Erythroblast (primary cell): ENCODE measurements around the gene CHST2.

Source experiments
- GATA1 ChIP-seq: IDR thresholded peaks from 2 replicates; pipeline ENCODE4 v1.6.1; 2011; ENCODE audit warnings: low read depth, mild to moderate bottlenecking, control low read depth, low read length, moderate library complexity
- POLR2A ChIP-seq: IDR thresholded peaks from 2 replicates; pipeline ENCODE4 v1.6.1; 2011; ENCODE audit warnings: mild to moderate bottlenecking, low read length

DNA sequence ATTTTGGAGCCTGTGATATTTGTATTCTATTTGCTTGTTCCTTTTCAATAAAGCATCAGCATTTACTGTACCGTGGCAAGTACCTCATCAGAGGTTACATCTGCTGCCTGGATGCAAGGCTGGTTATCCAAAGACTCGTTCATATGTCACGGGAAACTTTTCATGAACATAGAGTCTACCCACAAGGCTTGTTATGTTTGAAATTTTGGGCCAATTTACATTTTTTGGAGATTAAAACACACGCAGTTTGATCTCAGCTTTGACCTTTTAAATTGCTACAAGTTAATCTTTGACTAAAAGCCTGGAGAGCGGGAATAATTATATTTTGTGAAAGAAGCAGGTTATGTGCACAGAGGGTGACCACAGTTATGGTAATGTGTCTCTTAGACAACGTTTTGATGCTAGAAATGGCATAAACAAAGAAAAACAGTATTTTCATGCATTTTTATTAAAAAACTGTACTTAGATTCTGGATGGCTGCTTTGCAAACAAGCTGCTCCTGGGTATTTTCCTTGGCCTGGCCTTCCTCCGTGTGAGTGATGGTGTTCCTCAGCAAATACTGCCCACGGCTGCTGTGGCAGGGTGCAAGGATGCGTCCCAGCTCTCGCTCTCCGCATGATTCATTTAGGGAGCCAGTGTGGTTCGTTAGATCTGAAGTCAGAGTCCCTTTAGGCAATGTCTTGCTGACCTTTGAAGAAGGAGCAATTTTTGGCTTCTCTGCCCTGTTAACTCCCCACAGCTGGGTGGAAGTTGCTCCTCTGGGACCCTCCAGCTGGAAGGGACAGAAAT lies 27.1 kb downstream of the CHST2 start:
- no peak for TF ChIP-seq POLR2A
- no peak for TF ChIP-seq GATA1
